Measurements from ENCODE around the gene ZNF644. TPM values are rescaled to one million over a fixed set of nuclear protein-coding genes. Genes with fewer than 3 reads are reported as not detected.
"Not testable (repeated sequence)": the region's sequence is repeated elsewhere in the genome, so short reads cannot be mapped to it uniquely, and the experiment has no call there.

Gene ZNF644
- total RNA-seq, 1 donor from 2014 or later = 75.2 TPM

- no peak for DNase-seq (ENCODE audit: extremely low spot score, unreplicated experiment)
- H3K4me1 Mint-ChIP-seq (ENCODE audit: unreplicated experiment) = no peaks in the 10 kb centered on the region
- H3K27me3 Mint-ChIP-seq = no peaks in the 10 kb centered on the region
- H3K9me3 Mint-ChIP-seq = peaks cover 4% of the 10 kb centered on the region
- TF ChIP-seq, protein P1, sequence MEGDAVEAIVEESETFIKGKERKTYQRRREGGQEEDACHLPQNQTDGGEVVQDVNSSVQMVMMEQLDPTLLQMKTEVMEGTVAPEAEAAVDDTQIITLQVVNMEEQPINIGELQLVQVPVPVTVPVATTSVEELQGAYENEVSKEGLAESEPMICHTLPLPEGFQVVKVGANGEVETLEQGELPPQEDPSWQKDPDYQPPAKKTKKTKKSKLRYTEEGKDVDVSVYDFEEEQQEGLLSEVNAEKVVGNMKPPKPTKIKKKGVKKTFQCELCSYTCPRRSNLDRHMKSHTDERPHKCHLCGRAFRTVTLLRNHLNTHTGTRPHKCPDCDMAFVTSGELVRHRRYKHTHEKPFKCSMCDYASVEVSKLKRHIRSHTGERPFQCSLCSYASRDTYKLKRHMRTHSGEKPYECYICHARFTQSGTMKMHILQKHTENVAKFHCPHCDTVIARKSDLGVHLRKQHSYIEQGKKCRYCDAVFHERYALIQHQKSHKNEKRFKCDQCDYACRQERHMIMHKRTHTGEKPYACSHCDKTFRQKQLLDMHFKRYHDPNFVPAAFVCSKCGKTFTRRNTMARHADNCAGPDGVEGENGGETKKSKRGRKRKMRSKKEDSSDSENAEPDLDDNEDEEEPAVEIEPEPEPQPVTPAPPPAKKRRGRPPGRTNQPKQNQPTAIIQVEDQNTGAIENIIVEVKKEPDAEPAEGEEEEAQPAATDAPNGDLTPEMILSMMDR (conservative IDR thresholded peaks at IDR 0.05) = no peak
- no peaks in the 10 kb centered on the region for H3K36me3 Mint-ChIP-seq
- no peak overlapping the region for H3K4me3 Mint-ChIP-seq
- no peak overlapping the region for H3K27ac Mint-ChIP-seq
These were observed 35.9 kb upstream of the ZNF644 start for GRCh38 chr1:91057784-91058183.

DNA sequence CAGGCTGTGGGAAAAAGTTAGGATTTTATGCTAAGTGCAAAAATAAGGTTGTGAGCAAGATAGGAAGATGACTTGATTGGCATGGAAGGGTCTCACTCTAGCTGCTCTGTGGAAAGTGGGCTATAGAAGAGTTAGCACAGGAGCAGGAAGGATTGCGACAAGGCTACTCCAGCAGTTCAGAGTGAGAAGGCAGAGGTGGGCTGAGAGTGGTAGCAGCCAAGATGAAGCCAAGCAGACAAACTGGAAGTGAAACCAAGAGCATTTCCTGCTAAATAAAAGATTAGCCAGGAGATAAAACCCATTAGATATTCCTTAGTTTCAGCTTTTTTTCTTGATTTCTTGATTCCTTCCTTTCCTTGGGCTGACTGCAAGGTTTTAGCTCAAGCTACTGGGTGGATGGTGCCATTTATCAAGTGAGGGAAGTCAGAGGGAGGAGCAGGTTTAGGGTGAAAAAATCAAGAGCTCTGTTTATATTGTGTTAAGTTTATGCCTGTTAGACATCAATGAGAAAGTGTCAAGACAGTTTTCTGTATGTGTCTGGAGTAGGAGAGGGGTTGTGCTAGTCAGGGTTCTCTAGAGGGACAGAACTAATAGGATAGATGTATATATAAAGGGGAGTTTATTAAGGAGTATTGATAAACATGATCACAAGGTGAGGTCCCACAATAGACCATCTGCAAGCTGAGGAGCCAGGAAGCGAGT lies 33.1 kb upstream of the ZNF644 start:
- H3K27ac Mint-ChIP-seq = no peak overlapping the region
- TF ChIP-seq, protein P1 (conservative IDR thresholded peaks at IDR 0.05) = no peak
- no peaks in the 10 kb centered on the region for H3K36me3 Mint-ChIP-seq
- H3K9me3 Mint-ChIP-seq = no peaks in the 10 kb centered on the region
- no peak overlapping the region for H3K4me3 Mint-ChIP-seq
- no peaks in the 10 kb centered on the region for H3K4me1 Mint-ChIP-seq (ENCODE audit: unreplicated experiment)
- DNase-seq (ENCODE audit: extremely low spot score, unreplicated experiment) = no peak
- H3K27me3 Mint-ChIP-seq = no peaks in the 10 kb centered on the region

DNA sequence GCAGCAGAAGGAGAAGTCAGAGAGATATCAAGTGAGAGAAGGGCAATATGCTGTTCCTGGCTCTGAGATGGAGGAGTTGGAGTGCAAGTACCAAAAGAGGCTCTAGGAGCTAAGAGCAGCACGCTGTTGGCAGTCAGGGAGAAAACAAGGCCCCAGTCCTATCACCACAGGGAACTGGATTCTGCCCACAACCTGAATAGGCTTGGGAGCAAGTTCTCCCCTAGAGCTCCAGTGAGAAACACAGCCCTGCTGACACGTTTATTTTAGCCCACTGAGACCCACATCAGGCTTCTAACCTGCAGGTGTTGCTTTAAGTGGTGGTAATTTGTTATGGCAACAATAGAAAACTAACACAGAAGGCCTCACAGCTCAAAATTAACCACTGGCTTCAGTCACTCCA lies 31.8 kb upstream of the ZNF644 start:
- H3K9me3 Mint-ChIP-seq = no peaks in the 10 kb centered on the region
- H3K36me3 Mint-ChIP-seq = no peaks in the 10 kb centered on the region
- DNase-seq (ENCODE audit: extremely low spot score, unreplicated experiment) = no peak
- no peak overlapping the region for H3K4me3 Mint-ChIP-seq
- H3K27me3 Mint-ChIP-seq = no peaks in the 10 kb centered on the region
- no peaks in the 10 kb centered on the region for H3K4me1 Mint-ChIP-seq (ENCODE audit: unreplicated experiment)
- TF ChIP-seq, protein P1 (conservative IDR thresholded peaks at IDR 0.05) = no peak
- no peak overlapping the region for H3K27ac Mint-ChIP-seq

DNA sequence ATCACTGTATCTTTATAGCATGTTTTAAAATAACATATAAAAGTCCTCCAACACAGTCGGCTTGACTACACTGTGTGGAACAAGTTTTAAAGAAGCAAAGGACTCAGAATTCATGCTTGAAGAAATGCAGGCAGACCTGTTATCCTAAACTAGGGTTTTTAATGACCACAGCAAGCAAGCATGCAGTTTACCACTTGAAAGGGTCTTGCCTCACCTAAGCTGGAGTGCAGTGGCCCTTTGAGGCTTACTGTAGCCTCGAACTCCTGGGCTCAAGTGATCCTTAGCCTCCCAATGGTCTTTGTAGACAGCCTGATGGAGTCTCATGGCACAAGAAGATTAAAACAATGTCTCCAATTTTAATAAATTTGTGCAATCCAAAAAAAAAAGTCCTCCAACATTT lies 27.7 kb upstream of the ZNF644 start:
- not testable (repeated sequence) for H3K9me3 Mint-ChIP-seq; H3K27ac Mint-ChIP-seq; H3K4me1 Mint-ChIP-seq (ENCODE audit: unreplicated experiment); H3K36me3 Mint-ChIP-seq; DNase-seq (ENCODE audit: extremely low spot score, unreplicated experiment); H3K4me3 Mint-ChIP-seq; H3K27me3 Mint-ChIP-seq

DNA sequence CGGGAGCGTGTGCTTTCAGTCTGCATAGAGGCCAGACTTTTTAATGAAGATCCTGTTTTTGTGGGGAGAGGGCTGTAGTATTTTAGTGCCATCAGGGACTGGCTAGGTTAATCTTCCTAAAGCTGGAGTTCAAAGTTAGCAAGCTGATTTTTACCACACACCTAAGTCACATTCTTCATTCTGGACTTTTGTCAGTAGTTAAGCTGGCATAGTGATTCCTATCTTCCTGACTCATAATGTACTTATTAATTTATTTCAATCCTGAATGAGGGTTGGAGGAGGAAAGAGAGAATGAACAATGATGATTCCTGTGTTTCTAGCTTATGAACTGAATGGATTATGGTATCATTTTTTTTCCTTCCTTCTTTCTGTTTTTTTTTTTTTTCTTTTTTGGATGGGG lies 24.9 kb upstream of the ZNF644 start:
- DNase-seq (ENCODE audit: extremely low spot score, unreplicated experiment) = no peak
- H3K4me3 Mint-ChIP-seq = no peak overlapping the region
- no peak overlapping the region for H3K27ac Mint-ChIP-seq
- H3K9me3 Mint-ChIP-seq = no peaks in the 10 kb centered on the region
- TF ChIP-seq, protein P1 (conservative IDR thresholded peaks at IDR 0.05) = no peak
- H3K36me3 Mint-ChIP-seq = no peaks in the 10 kb centered on the region
- no peaks in the 10 kb centered on the region for H3K4me1 Mint-ChIP-seq (ENCODE audit: unreplicated experiment)
- H3K27me3 Mint-ChIP-seq = no peaks in the 10 kb centered on the region

GRCh38 chr1:91045284-91045683 lies 23.4 kb upstream of the ZNF644 start:
- TF ChIP-seq, protein P1 (conservative IDR thresholded peaks at IDR 0.05) = no peak
- DNase-seq (ENCODE audit: extremely low spot score, unreplicated experiment) = no peak
- Mint-ChIP-seq H3K9me3 (peaks cover 5% of the 10 kb centered on the region), H3K36me3 (no peaks in the 10 kb centered on the region), H3K27ac (no peak overlapping the region), H3K4me1 (ENCODE audit: unreplicated experiment) (no peaks in the 10 kb centered on the region), H3K4me3 (no peak overlapping the region), H3K27me3 (no peaks in the 10 kb centered on the region)

GRCh38 chr1:91044776-91045175 lies 22.9 kb upstream of the ZNF644 start:
- DNase-seq (ENCODE audit: extremely low spot score, unreplicated experiment); H3K27ac Mint-ChIP-seq: not testable (repeated sequence)

GRCh38 chr1:91042372-91042771 lies 20.5 kb upstream of the ZNF644 start:
- H3K27me3 Mint-ChIP-seq; H3K4me1 Mint-ChIP-seq (ENCODE audit: unreplicated experiment); H3K36me3 Mint-ChIP-seq; H3K4me3 Mint-ChIP-seq; H3K9me3 Mint-ChIP-seq; DNase-seq (ENCODE audit: extremely low spot score, unreplicated experiment); H3K27ac Mint-ChIP-seq: not testable (repeated sequence)

More at GRCh38 chr1:91044776-91045175, 22.9 kb upstream of the ZNF644 start:
- not testable (repeated sequence) for H3K27me3 Mint-ChIP-seq; H3K4me3 Mint-ChIP-seq; H3K36me3 Mint-ChIP-seq; H3K4me1 Mint-ChIP-seq (ENCODE audit: unreplicated experiment); H3K9me3 Mint-ChIP-seq
